ENCODE results near the gene GJB4.

Gene GJB4

GRCh38 chr1:34777519-34778321 is 18.2 kb downstream of the GJB4 start:
- no peak for DNase-seq (ENCODE audit: low read depth in 4 of 4, low spot score in 1 of 4)

- DNase-seq (ENCODE audit: low read depth in 4 of 4, low spot score in 1 of 4), result no peak
Observed at GRCh38 chr1:34778381-34778780, 18.8 kb downstream of the GJB4 start.

GRCh38 chr1:34779005-34779404 is 19.5 kb downstream of the GJB4 start:
- DNase-seq (ENCODE audit: low read depth in 4 of 4, low spot score in 1 of 4), result no peak

- no peak for DNase-seq (ENCODE audit: low read depth in 4 of 4, low spot score in 1 of 4)
Observed at GRCh38 chr1:34779526-34779925, 20.0 kb downstream of the GJB4 start.

- DNase-seq (ENCODE audit: low read depth in 4 of 4, low spot score in 1 of 4), result no peak
Observed at GRCh38 chr1:34779962-34780361, 20.4 kb downstream of the GJB4 start.

GRCh38 chr1:34780528-34780927 is 21.0 kb downstream of the GJB4 start:
- no peak for DNase-seq (ENCODE audit: low read depth in 4 of 4, low spot score in 1 of 4)

- no peak for DNase-seq (ENCODE audit: low read depth in 4 of 4, low spot score in 1 of 4)
Observed at GRCh38 chr1:34781071-34781843, 21.7 kb downstream of the GJB4 start, which contains the start of gene GJB3. Gene GJB3 (plus strand): TSS chr1:34781214. CDS start chr1:34784763, 3,549 bp downstream.

- DNase-seq (ENCODE audit: low read depth in 4 of 4, low spot score in 1 of 4), result no peak
Observed at GRCh38 chr1:34781844-34782391, 22.4 kb downstream of the GJB4 start.

- no peak for DNase-seq (ENCODE audit: low read depth in 4 of 4, low spot score in 1 of 4)
Observed at GRCh38 chr1:34784751-34785221, 25.2 kb downstream of the GJB4 start.

- DNase-seq (ENCODE audit: low read depth in 4 of 4, low spot score in 1 of 4), result no peak
Observed at GRCh38 chr1:34785231-34785874, 25.8 kb downstream of the GJB4 start.

- DNase-seq (ENCODE audit: low read depth in 4 of 4, low spot score in 1 of 4), result no peak
Observed at GRCh38 chr1:34785875-34786470, 26.4 kb downstream of the GJB4 start.

GRCh38 chr1:34786521-34787325 is 27.2 kb downstream of the GJB4 start:
- DNase-seq (ENCODE audit: low read depth in 4 of 4, low spot score in 1 of 4), result peak; percentile 33 to 53 (median 46)

GRCh38 chr1:34787461-34788420 is 28.2 kb downstream of the GJB4 start:
- no peak for DNase-seq (ENCODE audit: low read depth in 4 of 4, low spot score in 1 of 4)

- no peak for DNase-seq (ENCODE audit: low read depth in 4 of 4, low spot score in 1 of 4)
Observed at GRCh38 chr1:34790985-34791384, 31.4 kb downstream of the GJB4 start.

GRCh38 chr1:34792424-34792823 is 32.9 kb downstream of the GJB4 start:
- DNase-seq (ENCODE audit: low read depth in 4 of 4, low spot score in 1 of 4), result no peak

GRCh38 chr1:34792868-34793727 is 33.6 kb downstream of the GJB4 start, which contains the start of gene GJA4:
Gene GJA4 (plus strand): TSS chr1:34792999. CDS start chr1:34794214, 1,215 bp downstream.
- DNase-seq (ENCODE audit: low read depth in 4 of 4, low spot score in 1 of 4), result no peak

- DNase-seq (ENCODE audit: low read depth in 4 of 4, low spot score in 1 of 4), result no peak
Observed at GRCh38 chr1:34794001-34794789, 34.7 kb downstream of the GJB4 start.
